SU-DHL-6 (cell line): Measurements from ENCODE around the gene PSIP1.

Experiments used
- H2AFZ ChIP-seq: fragments of 200-600 bp; sonication (generic); 2 replicates; pipeline ENCODE4 v1.6.1; 2014; ENCODE audit warnings: low read depth, mild to moderate bottlenecking, moderate library complexity, mixed read lengths, antibody characterized with exemption, low read length; ENCODE audit not compliant: severe bottlenecking
- H3F3A ChIP-seq: fragments of 200-600 bp; shearing (Covaris generic); 2 replicates; pipeline ENCODE4 v1.6.0; 2016; ENCODE audit warnings: antibody characterized with exemption, mild to moderate bottlenecking; ENCODE audit not compliant: insufficient read depth
- H3K27ac ChIP-seq: fragments of 200-600 bp; sonication (generic); 2 replicates; pipeline ENCODE4 v1.5.1; 2016; ENCODE audit warnings: low read depth, mild to moderate bottlenecking, low read length, moderate library complexity, mixed read lengths
- H3K27me3 ChIP-seq: fragments of 200-600 bp; sonication (generic), shearing (Covaris generic); 2 replicates; pipeline ENCODE4 v1.6.0; 2014; ENCODE audit warnings: mild to moderate bottlenecking, low read length
- H3K36me3 ChIP-seq: fragments of 200-600 bp; sonication (generic); 2 replicates; pipeline ENCODE4 v1.6.1; 2014; ENCODE audit warnings: mild to moderate bottlenecking, low read length, mixed read lengths
- H3K4me2 ChIP-seq: fragments of 300-600, 200-600 bp; shearing (Covaris generic), sonication (generic); 2 replicates; pipeline ENCODE4 v1.6.0; 2014; ENCODE audit warnings: low read length, low read depth, mild to moderate bottlenecking; ENCODE audit not compliant: poor library complexity, severe bottlenecking
- H3K4me3 ChIP-seq: fragments of 200-600 bp; sonication (generic); 2 replicates; pipeline ENCODE4 v1.5.1; 2014; ENCODE audit warnings: antibody characterized with exemption, low read length, mild to moderate bottlenecking, mixed read lengths; ENCODE audit not compliant: insufficient read depth, poor library complexity, severe bottlenecking
- H3K79me2 ChIP-seq: fragments of 200-600 bp; sonication (generic); 2 replicates; pipeline ENCODE4 v1.6.1; 2014; ENCODE audit warnings: mild to moderate bottlenecking, low read length, moderate library complexity; ENCODE audit not compliant: insufficient read depth
- H3K9ac ChIP-seq: fragments of 200-600 bp; sonication (generic); 2 replicates; pipeline ENCODE4 v1.7.0; 2014; ENCODE audit warnings: mild to moderate bottlenecking, low read length
- H3K9me2 ChIP-seq: fragments of 200-600 bp; sonication (generic); replicated peaks from 2 replicates; pipeline ENCODE4 v1.6.1; 2014; ENCODE audit warnings: low read length; ENCODE audit not compliant: insufficient read depth
- H3K9me3 ChIP-seq: fragments of 200-600 bp; sonication (generic); 2 replicates; pipeline ENCODE4 v1.6.1; 2014; ENCODE audit warnings: low read length, mixed read lengths; ENCODE audit not compliant: insufficient read depth
- H4K20me1 ChIP-seq: fragments of 200-600 bp; sonication (generic); 2 replicates; pipeline ENCODE4 v1.6.1; 2014; ENCODE audit warnings: low read depth, mild to moderate bottlenecking, antibody characterized with exemption, low read length, moderate library complexity, mixed read lengths
- EZH2phosphoT487 ChIP-seq: fragments of 200-600 bp; sonication (generic), shearing (Covaris generic); conservative IDR thresholded peaks from 2 replicates; pipeline ENCODE4 v1.6.1; 2018; ENCODE audit warnings: mild to moderate bottlenecking, antibody characterized with exemption, low read length, moderate library complexity, mixed read lengths
- TF ChIP-seq, protein P1 (sequence below): fragments of 200-600 bp; sonication (generic); IDR thresholded peaks from one replicate; pipeline ENCODE4 v1.5.1; 2017; ENCODE audit warnings: antibody characterized with exemption, mild to moderate bottlenecking, low read length, moderate library complexity; ENCODE audit not compliant: insufficient read depth, poor library complexity, severe bottlenecking

PSIP1 gene

GRCh38 chr9:15525958-15526357 is 15.2 kb upstream of the PSIP1 start:
- Histone ChIP-seq H4K20me1 (no peaks in the 10 kb centered on the region), H2AFZ (no peak overlapping the region), H3K4me3 (no peak overlapping the region), H3K9me2 (no peaks in the 10 kb centered on the region), H3K9ac (no peak overlapping the region), H3K27ac (no peak overlapping the region), H3F3A (no peaks in the 10 kb centered on the region), H3K36me3 (no peaks in the 10 kb centered on the region), H3K27me3 (no peaks in the 10 kb centered on the region), H3K4me2 (no peak overlapping the region), H3K9me3 (no peaks in the 10 kb centered on the region), H3K79me2 (no peaks in the 10 kb centered on the region)
- no peak for TF ChIP-seq EZH2phosphoT487
- TF ChIP-seq, protein P1, sequence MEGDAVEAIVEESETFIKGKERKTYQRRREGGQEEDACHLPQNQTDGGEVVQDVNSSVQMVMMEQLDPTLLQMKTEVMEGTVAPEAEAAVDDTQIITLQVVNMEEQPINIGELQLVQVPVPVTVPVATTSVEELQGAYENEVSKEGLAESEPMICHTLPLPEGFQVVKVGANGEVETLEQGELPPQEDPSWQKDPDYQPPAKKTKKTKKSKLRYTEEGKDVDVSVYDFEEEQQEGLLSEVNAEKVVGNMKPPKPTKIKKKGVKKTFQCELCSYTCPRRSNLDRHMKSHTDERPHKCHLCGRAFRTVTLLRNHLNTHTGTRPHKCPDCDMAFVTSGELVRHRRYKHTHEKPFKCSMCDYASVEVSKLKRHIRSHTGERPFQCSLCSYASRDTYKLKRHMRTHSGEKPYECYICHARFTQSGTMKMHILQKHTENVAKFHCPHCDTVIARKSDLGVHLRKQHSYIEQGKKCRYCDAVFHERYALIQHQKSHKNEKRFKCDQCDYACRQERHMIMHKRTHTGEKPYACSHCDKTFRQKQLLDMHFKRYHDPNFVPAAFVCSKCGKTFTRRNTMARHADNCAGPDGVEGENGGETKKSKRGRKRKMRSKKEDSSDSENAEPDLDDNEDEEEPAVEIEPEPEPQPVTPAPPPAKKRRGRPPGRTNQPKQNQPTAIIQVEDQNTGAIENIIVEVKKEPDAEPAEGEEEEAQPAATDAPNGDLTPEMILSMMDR, result no peak

DNA sequence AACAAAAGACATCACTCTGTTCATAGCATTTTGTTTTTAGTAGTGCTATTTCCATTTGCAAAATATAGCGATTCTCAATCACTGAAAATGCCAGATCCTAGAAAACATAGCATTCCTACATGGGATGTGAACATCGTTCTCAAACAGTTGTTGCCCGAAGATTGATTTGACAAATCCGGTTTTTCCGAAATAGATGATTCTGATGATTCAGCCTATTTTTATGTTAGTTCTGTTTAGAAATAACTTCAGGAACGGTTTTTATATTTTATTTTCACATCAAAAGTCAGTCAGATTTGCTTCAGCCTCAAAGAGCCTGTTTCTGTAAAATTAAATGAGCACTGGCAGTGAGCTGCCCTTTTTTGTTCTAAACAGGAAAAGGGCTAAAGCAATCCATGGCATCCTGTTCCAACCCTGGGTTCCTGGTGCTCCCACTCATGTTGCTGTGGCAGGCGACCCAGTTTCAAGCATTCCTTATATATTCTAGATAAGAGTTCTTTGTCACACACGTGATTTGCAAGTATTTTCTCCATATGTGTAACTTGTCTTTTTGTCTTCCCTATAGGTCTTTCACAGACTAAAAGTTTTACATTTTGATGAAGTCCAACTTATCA is 14.2 kb upstream of the PSIP1 start:
- H3K36me3 ChIP-seq, result no peaks in the 10 kb centered on the region
- no peak overlapping the region for H2AFZ ChIP-seq
- TF ChIP-seq EZH2phosphoT487, result no peak
- TF ChIP-seq, protein P1, result no peak
- no peaks in the 10 kb centered on the region for H3K27me3 ChIP-seq
- H3K4me2 ChIP-seq, result no peak overlapping the region
- no peak overlapping the region for H3K9ac ChIP-seq
- H3K79me2 ChIP-seq, result no peaks in the 10 kb centered on the region
- H3F3A ChIP-seq, result no peaks in the 10 kb centered on the region
- no peaks in the 10 kb centered on the region for H3K9me3 ChIP-seq
- no peak overlapping the region for H3K4me3 ChIP-seq
- no peaks in the 10 kb centered on the region for H3K9me2 ChIP-seq
- H3K27ac ChIP-seq, result no peak overlapping the region
- no peaks in the 10 kb centered on the region for H4K20me1 ChIP-seq

DNA sequence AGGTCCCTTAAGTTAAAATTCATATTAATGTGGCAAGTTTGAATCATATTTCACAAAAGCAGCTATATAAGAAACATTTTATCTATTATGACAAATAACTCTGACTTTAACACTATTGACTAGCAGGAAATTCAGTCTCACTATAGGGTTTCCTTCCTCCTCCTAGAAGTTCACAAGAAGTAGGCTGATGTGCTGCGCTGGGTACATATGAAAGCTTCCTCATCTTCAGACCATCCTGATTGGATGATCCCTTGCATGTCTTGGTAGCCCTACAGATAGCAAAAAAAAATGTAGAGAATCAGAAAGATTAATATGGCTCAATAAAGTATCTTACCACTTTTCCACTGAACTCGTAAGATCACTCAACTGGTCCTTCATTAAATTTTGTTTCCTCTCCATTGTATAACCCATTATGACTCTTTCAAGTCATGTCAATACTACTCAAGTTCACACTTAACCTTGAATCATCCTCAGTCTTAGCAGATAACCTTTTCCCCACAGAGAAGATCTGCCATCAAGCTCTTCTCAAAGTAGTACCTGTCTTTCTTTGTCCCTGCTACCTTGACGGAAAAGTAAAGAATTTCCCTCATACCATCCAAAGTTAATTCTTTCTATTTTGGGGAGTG is 11.5 kb upstream of the PSIP1 start:
- no peaks in the 10 kb centered on the region for H3K36me3 ChIP-seq
- H3K9me3 ChIP-seq, result no peaks in the 10 kb centered on the region
- H3K4me2 ChIP-seq, result no peak overlapping the region
- no peak overlapping the region for H3K4me3 ChIP-seq
- H3K79me2 ChIP-seq, result no peaks in the 10 kb centered on the region
- H3F3A ChIP-seq, result no peaks in the 10 kb centered on the region
- H4K20me1 ChIP-seq, result no peaks in the 10 kb centered on the region
- H3K9me2 ChIP-seq, result no peaks in the 10 kb centered on the region
- no peaks in the 10 kb centered on the region for H3K27me3 ChIP-seq
- no peak overlapping the region for H3K27ac ChIP-seq
- TF ChIP-seq, protein P1, result no peak
- no peak for TF ChIP-seq EZH2phosphoT487
- H2AFZ ChIP-seq, result no peak overlapping the region
- H3K9ac ChIP-seq, result no peak overlapping the region
